WERI-Rb-1 (cell line): ENCODE measurements around the gene CREG1.

Source experiments
- DNase-seq: peaks from one replicate; pipeline ENCODE4 v3.0.0-alpha.2; 2020
- H3K27ac ChIP-seq: fragments of 250-450 bp; sonication (Bioruptor Pico); 2 replicates; pipeline ENCODE4 v1.5.1; 2020; ENCODE audit warnings: mild to moderate bottlenecking, moderate library complexity
- H3K27me3 ChIP-seq: fragments of 250-450 bp; sonication (Bioruptor Pico); 2 replicates; pipeline ENCODE4 v1.5.1; 2021; ENCODE audit warnings: mild to moderate bottlenecking, low read depth, moderate library complexity; ENCODE audit not compliant: insufficient read depth, severe bottlenecking
- H3K36me3 ChIP-seq: fragments of 250-450 bp; sonication (Bioruptor Pico); 2 replicates; pipeline ENCODE4 v1.5.1; 2020; ENCODE audit warnings: mild to moderate bottlenecking, moderate library complexity
- H3K4me3 ChIP-seq: 2 replicates; pipeline ENCODE4 v1.5.1; 2011; ENCODE audit warnings: low read depth, mild to moderate bottlenecking, control low read depth, low read length
- H3K9me3 ChIP-seq: fragments of 250-450 bp; sonication (Bioruptor Pico); 2 replicates; pipeline ENCODE4 v1.5.1; 2021; ENCODE audit warnings: mild to moderate bottlenecking, moderate library complexity; ENCODE audit not compliant: severe bottlenecking
- TF ChIP-seq, protein P1 (sequence below): IDR thresholded peaks from 2 replicates; pipeline ENCODE4 v1.5.1; 2011; ENCODE audit warnings: low read depth, mild to moderate bottlenecking, control low read depth, inconsistent platforms, low read length

Gene CREG1

DNA sequence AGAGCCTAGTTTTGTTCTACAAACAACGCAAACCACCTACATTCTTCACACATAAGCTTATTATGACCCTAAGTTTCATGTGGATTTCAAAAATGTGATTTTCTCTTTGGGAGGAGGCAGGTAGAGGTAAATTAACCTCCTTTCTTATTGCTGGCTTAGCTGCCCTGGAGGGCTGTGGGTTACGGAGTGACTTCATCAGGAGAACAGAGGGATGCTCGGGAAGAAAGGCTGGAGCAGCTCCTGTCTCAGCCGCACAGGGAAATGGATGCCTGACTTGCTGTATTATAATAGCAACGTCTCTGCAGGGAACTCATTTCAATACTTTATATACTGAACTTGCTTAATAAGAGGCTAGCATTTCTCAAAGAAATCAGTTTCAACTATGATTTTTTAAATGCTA is 14.1 kb upstream of the CREG1 start:
- no peak overlapping the region for H3K27ac ChIP-seq

DNA sequence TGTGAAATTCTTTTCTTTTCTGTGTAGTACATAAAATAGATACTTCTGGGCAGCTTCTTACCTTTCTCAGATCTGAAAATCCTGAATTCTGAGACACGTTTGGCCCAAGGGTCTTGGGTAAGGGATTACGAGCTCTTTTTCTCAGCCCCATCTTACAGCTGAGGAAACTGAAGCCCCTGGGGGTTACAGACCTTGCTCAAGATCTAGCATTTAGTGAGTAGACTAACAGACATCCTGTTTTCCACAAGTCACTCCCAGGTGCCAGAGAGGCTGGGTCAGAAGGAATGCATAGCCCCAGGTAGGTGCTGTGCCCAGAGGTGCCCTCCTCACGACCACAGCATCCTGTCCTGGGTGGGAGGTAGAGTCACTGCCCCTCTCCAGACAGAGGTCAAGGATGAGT is 13.2 kb upstream of the CREG1 start:
- H3K27ac ChIP-seq, result no peak overlapping the region

More for the DNA sequence above, 14.1 kb upstream of the CREG1 start:
- TF ChIP-seq, protein P1, sequence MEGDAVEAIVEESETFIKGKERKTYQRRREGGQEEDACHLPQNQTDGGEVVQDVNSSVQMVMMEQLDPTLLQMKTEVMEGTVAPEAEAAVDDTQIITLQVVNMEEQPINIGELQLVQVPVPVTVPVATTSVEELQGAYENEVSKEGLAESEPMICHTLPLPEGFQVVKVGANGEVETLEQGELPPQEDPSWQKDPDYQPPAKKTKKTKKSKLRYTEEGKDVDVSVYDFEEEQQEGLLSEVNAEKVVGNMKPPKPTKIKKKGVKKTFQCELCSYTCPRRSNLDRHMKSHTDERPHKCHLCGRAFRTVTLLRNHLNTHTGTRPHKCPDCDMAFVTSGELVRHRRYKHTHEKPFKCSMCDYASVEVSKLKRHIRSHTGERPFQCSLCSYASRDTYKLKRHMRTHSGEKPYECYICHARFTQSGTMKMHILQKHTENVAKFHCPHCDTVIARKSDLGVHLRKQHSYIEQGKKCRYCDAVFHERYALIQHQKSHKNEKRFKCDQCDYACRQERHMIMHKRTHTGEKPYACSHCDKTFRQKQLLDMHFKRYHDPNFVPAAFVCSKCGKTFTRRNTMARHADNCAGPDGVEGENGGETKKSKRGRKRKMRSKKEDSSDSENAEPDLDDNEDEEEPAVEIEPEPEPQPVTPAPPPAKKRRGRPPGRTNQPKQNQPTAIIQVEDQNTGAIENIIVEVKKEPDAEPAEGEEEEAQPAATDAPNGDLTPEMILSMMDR, result no peak
- Histone ChIP-seq H3K9me3 (no peaks in the 10 kb centered on the region), H3K4me3 (no peak overlapping the region), H3K27me3 (no peaks in the 10 kb centered on the region), H3K36me3 (no peaks in the 10 kb centered on the region)
- no peak for DNase-seq

DNA sequence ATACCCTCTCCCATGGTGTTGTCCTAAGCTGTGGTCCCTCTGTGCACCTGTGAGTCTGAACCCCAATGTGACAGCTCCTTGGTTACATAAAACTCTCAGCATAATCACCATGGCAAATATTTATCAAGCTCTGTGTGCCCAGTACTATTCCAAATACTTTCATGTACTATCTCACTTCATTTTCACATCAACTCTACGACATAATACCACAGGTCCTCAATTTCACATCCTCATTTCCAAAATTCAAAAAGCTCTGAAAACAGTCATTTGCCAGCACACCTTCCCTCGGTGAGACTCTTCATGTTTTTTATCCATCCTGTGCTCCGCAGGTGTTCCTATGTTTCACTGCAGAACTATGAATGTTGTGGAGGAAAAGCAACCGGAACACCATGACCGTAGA is 12.4 kb upstream of the CREG1 start:
- TF ChIP-seq, protein P1, result no peak
- H3K9me3 ChIP-seq, result no peaks in the 10 kb centered on the region
- no peaks in the 10 kb centered on the region for H3K27me3 ChIP-seq
- DNase-seq, result no peak
- H3K4me3 ChIP-seq, result no peak overlapping the region
- H3K36me3 ChIP-seq, result no peaks in the 10 kb centered on the region
- no peak overlapping the region for H3K27ac ChIP-seq

More for the DNA sequence above, 13.2 kb upstream of the CREG1 start:
- no peaks in the 10 kb centered on the region for H3K27me3 ChIP-seq
- no peak for DNase-seq
- TF ChIP-seq, protein P1, result no peak
- no peak overlapping the region for H3K4me3 ChIP-seq
- no peaks in the 10 kb centered on the region for H3K36me3 ChIP-seq
- H3K9me3 ChIP-seq, result no peaks in the 10 kb centered on the region

DNA sequence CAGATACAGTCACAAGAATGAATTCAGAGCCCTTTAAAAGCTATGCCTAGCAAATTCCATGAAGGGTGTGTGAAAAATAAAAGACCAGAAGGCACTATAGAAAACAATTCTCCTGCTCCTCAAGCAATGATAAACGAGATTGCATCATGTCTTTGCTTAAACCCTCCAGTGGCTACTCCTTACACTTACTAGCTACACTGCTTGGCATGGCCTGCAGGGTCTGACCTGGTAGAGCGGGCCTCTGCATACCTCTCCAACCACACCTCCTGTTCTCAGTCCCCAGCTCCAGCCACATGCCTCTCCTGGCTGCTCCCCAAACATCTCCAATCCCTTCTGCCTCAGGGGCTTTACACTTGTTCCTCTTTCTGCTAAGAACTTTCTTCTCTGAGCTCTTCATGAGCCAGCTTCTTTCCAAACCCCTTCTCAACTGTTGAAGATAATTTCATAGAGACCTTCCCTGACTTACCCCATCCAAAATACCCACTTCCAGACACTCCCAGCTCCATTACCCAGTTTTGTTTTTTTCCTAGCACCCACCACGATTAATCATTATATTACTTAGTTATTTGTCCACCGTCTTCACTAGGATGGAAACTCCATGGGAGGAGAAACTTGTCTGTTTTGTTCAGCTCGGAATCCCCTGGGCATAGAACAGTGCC is 11.2 kb upstream of the CREG1 start:
- Histone ChIP-seq H3K4me3 (no peak overlapping the region), H3K27ac (no peak overlapping the region), H3K36me3 (no peaks in the 10 kb centered on the region), H3K27me3 (no peaks in the 10 kb centered on the region), H3K9me3 (no peaks in the 10 kb centered on the region)
- TF ChIP-seq, protein P1, result no peak
- no peak for DNase-seq

DNA sequence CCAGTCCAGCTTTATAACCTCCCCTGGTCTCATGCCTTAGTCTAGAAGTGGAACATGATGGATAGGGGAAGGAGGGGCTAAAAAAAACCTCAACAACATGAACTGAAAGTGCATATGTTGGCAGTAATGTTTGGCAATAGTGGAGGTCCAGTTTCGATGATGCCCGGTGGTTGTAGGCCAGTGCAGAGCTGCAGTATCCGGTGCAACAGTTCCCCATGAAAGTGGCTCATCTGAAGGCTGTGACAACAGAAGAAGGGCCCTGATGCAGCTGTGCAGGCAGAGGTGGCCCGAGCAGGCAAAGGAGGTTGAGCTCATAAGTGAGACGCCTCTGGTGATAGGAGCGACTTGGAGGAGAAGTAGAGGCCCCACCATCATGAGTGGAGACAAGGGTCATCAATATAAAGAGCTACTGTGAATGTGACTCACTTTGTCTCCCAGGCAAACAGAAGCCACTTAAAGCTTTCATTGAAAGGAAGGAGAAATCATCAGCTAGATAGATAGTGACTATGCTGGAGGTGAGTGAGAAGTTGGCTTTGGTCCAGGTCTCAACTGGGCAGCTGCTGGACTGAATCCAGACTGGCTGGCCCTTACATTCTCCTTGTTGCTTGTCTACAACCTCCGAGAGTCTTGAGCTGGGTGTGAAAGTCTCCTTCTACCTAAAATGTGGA is 10.2 kb upstream of the CREG1 start:
- DNase-seq, result no peak
- no peaks in the 10 kb centered on the region for H3K27me3 ChIP-seq
- no peak overlapping the region for H3K27ac ChIP-seq
- no peak overlapping the region for H3K4me3 ChIP-seq
- H3K9me3 ChIP-seq, result no peaks in the 10 kb centered on the region
- TF ChIP-seq, protein P1, result no peak
- no peaks in the 10 kb centered on the region for H3K36me3 ChIP-seq

DNA sequence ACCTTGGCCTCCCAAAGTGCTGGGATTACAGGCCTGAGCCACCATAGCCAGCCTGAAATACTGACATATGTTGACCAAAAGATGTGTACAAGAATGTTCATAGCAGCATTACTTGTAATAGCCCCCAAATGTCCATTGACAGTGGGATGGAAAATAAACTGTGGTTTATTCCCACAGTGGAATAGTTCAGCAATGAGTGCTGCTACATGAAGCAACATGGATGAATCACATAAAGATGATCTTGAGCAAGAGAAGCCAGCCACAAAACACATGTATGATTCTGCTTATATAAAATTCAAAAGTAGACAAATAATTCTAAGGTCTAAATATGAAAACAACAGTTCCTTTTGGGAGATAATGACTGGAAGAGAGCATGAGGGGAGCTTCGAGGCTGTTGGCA is 9.1 kb upstream of the CREG1 start:
- Histone ChIP-seq H3K27me3 (no peaks in the 10 kb centered on the region), H3K9me3 (no peaks in the 10 kb centered on the region), H3K36me3 (no peaks in the 10 kb centered on the region), H3K27ac (no peak overlapping the region), H3K4me3 (no peak overlapping the region)
- TF ChIP-seq, protein P1, result no peak
- DNase-seq, result no peak
